ENCODE results near the gene SOWAHB.

The SOWAHB gene

GRCh38 chr4:76850010-76850441 is 47.9 kb downstream of the SOWAHB start:
- no peak for DNase-seq

Data from activated CD4-positive, CD25-positive, alpha-beta regulatory T cell treated with anti-CD3 and anti-CD28 coated beads, Interleukin-2, amount 50 U/mL, for 72 hours (primary cell).